Neural progenitor cell (in vitro differentiated cells): ENCODE data around the gene TLE4.

Experiments used
- CTCF ChIP-seq: fragments of 200-600 bp; sonication (generic); IDR thresholded peaks from 2 replicates; pipeline ENCODE4 v1.5.1; 2017; ENCODE audit warnings: antibody characterized with exemption, mild to moderate bottlenecking
- EZH2 ChIP-seq: fragments of 200-600 bp; sonication (generic); IDR thresholded peaks from 2 replicates; pipeline ENCODE4 v1.6.1; 2017; ENCODE audit warnings: antibody characterized with exemption, mild to moderate bottlenecking, moderate library complexity
- EZH2phosphoT487 ChIP-seq: fragments of 200-600 bp; sonication (generic); IDR thresholded peaks from 2 replicates; pipeline ENCODE4 v1.6.1; 2017; ENCODE audit warnings: antibody characterized with exemption

- TF ChIP-seq CTCF (no peak), EZH2phosphoT487 (no peak), EZH2 (no peak)
Measured at GRCh38 chr9:79632060-79632459, 60.3 kb downstream of the TLE4 start.
